HEK293T (cell line): ENCODE measurements around the gene PELI2.

ENCODE experiments used
- CTCF ChIA-PET: fragments of 350-600 bp; formaldehyde crosslinking; extraction: SDS; loops from one replicate; lab custom pipeline; 2021; ENCODE audit warnings: antibody characterized with exemption, inconsistent platforms; lab: Yijun Ruan, JAX
- POLR2A ChIA-PET: fragments of 350-600 bp; formaldehyde crosslinking; extraction: SDS; loops from one replicate; lab custom pipeline; 2020; ENCODE audit warnings: antibody characterized with exemption, inconsistent platforms; lab: Yijun Ruan, JAX
- DNase-seq: peaks from one replicate; pipeline ENCODE4 v3.0.0; 2012; ENCODE audit warnings: mixed read lengths; ENCODE audit errors: extremely low spot score
- ARNT ChIP-seq: fragments of 450-650 bp; IDR thresholded peaks from 2 replicates; pipeline ENCODE4 v1.6.1; 2017; ENCODE audit warnings: mild to moderate bottlenecking
- BHLHE40 ChIP-seq: fragments of 450-650 bp; IDR thresholded peaks from 2 replicates; pipeline ENCODE4 v1.6.1; 2016; ENCODE audit warnings: mild to moderate bottlenecking, moderate library complexity, borderline replicate concordance
- CTBP1 ChIP-seq: fragments of 450-650 bp; IDR thresholded peaks from 2 replicates; pipeline ENCODE4 v1.6.1; 2016; ENCODE audit warnings: borderline replicate concordance
- ELF4 ChIP-seq: fragments of 450-650 bp; IDR thresholded peaks from 2 replicates; pipeline ENCODE4 v1.6.1; 2017; ENCODE audit warnings: antibody characterized with exemption
- FOXA1 ChIP-seq: fragments of 450-650 bp; IDR thresholded peaks from 2 replicates; pipeline ENCODE4 v1.6.1; 2016; ENCODE audit warnings: mild to moderate bottlenecking
- FOXK2 ChIP-seq: fragments of 450-650 bp; IDR thresholded peaks from 2 replicates; pipeline ENCODE4 v1.6.1; 2016; ENCODE audit warnings: mild to moderate bottlenecking
- FOXM1 ChIP-seq: fragments of 450-650 bp; IDR thresholded peaks from 2 replicates; pipeline ENCODE4 v1.6.1; 2017; ENCODE audit warnings: mild to moderate bottlenecking, borderline replicate concordance
- HDGF ChIP-seq: fragments of 450-650 bp; IDR thresholded peaks from 2 replicates; pipeline ENCODE4 v1.6.1; 2017; ENCODE audit warnings: antibody characterized with exemption, borderline replicate concordance
- L3MBTL2 ChIP-seq: fragments of 450-650 bp; conservative IDR thresholded peaks from 2 replicates; pipeline ENCODE4 v1.6.1; 2016; ENCODE audit warnings: mild to moderate bottlenecking
- LEF1 ChIP-seq: fragments of 450-650 bp; IDR thresholded peaks from 2 replicates; pipeline ENCODE4 v1.6.1; 2017; ENCODE audit warnings: mild to moderate bottlenecking, borderline replicate concordance
- NFRKB ChIP-seq: fragments of 450-650 bp; IDR thresholded peaks from 2 replicates; pipeline ENCODE4 v1.6.1; 2016; ENCODE audit warnings: mild to moderate bottlenecking, moderate library complexity
- PKNOX1 ChIP-seq: fragments of 450-650 bp; IDR thresholded peaks from 2 replicates; pipeline ENCODE4 v1.6.1; 2016
- SP1 ChIP-seq: fragments of 450-650 bp; IDR thresholded peaks from 2 replicates; pipeline ENCODE4 v1.6.1; 2017
- SUZ12 ChIP-seq: fragments of 450-650 bp; IDR thresholded peaks from 2 replicates; pipeline ENCODE4 v1.6.1; 2016; ENCODE audit warnings: mild to moderate bottlenecking
- TARDBP ChIP-seq: fragments of 450-650 bp; IDR thresholded peaks from 2 replicates; pipeline ENCODE4 v1.6.1; 2016
- ZNF384 ChIP-seq: fragments of 450-650 bp; IDR thresholded peaks from 2 replicates; pipeline ENCODE4 v1.6.1; 2016

The PELI2 gene

GRCh38 chr14:56092763-56093162 lies 25.4 kb upstream of the PELI2 start:
- no peak for DNase-seq
- POLR2A ChIA-PET: no interaction called here
- TF ChIP-seq CTBP1 (no peak), PKNOX1 (no peak), FOXM1 (no peak), ELF4 (no peak), ARNT (no peak), FOXK2 (no peak), SP1 (no peak), LEF1 (no peak), BHLHE40 (no peak), SUZ12 (no peak), ZNF384 (no peak), FOXA1 (no peak), L3MBTL2 (no peak), NFRKB (no peak), HDGF (no peak), TARDBP (no peak)

DNA sequence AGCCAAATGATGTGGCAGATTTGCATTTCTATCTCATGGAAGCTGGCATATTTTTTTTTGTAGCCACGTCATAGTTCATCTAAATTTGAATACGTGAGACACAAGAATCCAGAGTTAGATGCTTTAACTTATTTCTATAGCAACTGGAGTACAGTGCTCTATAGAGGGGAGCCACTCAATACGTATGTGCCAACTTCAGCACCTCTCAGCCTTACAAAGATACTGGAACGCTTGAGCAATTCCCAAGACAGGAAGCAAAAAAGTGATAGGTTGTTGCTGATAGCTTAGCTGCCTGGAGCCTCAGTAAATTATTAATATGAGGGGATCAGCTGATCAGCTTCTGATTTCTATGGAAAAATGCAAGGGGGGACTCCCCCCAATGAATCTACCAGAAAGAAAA lies 24.1 kb upstream of the PELI2 start:
- TF ChIP-seq ARNT (no peak), LEF1 (no peak), ELF4 (no peak), FOXA1 (no peak), SUZ12 (no peak), TARDBP (no peak), HDGF (no peak), PKNOX1 (no peak), BHLHE40 (no peak), CTBP1 (no peak)
- POLR2A ChIA-PET: no interaction called here
- no peak for DNase-seq
- CTCF ChIA-PET: interaction anchor here (0.7 to 1.1 kb wide), 3 partner anchors 27 to 381 kb away, joined by 3 to 5 read pairs (median 3); no protein-coding TSS in a partner anchor

More at GRCh38 chr14:56092763-56093162, 25.4 kb upstream of the PELI2 start:
- CTCF ChIA-PET: no interaction called here

GRCh38 chr14:56098021-56098420 lies 20.2 kb upstream of the PELI2 start:
- TF ChIP-seq ARNT (no peak), SUZ12 (no peak), ELF4 (no peak), ZNF384 (no peak), HDGF (no peak), PKNOX1 (no peak), LEF1 (no peak), FOXK2 (no peak), FOXM1 (no peak), L3MBTL2 (no peak), CTBP1 (no peak), SP1 (no peak), BHLHE40 (no peak), FOXA1 (no peak)
- DNase-seq: no peak
- ChIA-PET POLR2A (no interaction called here), CTCF (no interaction called here)

DNA sequence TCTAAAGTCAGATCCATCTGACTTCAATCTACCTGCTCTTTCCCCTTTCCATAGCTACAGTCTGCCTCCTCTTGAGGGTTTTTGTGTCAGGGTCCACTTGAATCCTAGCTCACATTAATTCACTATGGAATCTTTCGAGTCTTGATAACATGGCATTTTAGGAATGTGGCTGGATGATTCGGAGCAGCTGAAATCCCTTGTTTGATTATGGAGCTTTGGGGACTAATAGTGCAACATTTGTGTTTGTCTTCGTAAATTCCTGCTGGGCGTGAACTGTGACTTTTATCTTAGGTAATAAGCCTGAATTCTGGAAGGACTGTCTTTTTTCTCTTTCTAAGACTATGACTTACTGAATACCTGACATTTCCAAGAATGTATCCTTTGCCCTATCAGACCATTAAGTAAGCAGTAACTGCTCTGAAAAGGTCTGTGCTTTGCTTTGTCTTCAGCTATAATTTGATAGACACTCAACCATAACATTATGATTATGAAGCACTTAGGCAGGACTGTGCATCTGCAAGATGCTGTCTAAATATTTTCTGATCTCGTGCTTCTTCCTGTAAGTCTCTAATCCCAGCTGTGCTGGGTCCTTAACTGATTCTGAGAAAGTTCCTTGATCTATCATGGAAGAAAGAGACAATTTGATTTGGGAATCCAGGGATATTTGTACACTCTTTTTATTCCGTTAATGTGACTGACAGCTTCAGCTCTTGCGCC lies 19.0 kb upstream of the PELI2 start:
- CTCF ChIA-PET: no interaction called here
- no peak for DNase-seq
- POLR2A ChIA-PET: no interaction called here
- TF ChIP-seq L3MBTL2: no peak
- TF ChIP-seq NFRKB: no peak
- TF ChIP-seq HDGF: no peak

DNA sequence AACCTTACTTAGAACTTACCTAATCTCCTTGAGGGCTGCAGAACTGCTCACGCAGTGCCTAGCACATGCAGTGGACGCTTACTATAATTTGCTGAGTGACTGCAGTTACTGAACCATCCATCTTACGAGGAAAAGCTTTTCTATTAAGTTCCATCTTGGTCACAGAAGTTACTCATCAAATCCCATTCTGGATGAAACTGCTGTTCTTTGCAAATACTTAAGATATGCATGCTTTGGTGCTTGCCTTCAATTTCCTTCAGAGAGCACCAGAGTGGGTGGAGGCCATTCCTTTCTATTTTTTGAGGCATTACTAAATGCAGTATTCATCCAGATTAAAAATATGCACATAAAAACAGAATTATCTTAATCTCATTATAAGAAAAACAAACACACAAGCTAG lies 17.7 kb upstream of the PELI2 start:
- no peak for DNase-seq
- TF ChIP-seq FOXA1 (no peak), FOXK2 (no peak), ARNT (no peak)
- CTCF ChIA-PET: interaction anchor here (0.6 kb wide), 1 partner anchor 20 kb away, joined by 3 read pairs; no protein-coding TSS in a partner anchor
- POLR2A ChIA-PET: no interaction called here

- CTCF ChIA-PET: no interaction called here
These were observed 15.3 kb upstream of the PELI2 start for GRCh38 chr14:56102941-56103340.

More at GRCh38 chr14:56102941-56103340, 15.3 kb upstream of the PELI2 start:
- DNase-seq: no peak
- TF ChIP-seq SP1 (no peak), TARDBP (no peak), BHLHE40 (no peak), ZNF384 (no peak), ARNT (no peak), LEF1 (no peak), FOXM1 (no peak), L3MBTL2 (no peak), FOXA1 (no peak), HDGF (no peak)
- POLR2A ChIA-PET: no interaction called here
